Stimulated activated CD4-positive, alpha-beta T cell treated with anti-CD3 and anti-CD28 coated beads, Interleukin-1b, Interleukin-23, amount 100 ng/mL, for 1 hour (primary cell): ENCODE measurements around the gene FTH1.

Experiments used
- DNase-seq, 2 donors: peaks; one replicate each; pipeline ENCODE4 v3.0.0-alpha.2; 2020; ENCODE audit warnings: low read depth in 2 of 2

FTH1 gene

DNA sequence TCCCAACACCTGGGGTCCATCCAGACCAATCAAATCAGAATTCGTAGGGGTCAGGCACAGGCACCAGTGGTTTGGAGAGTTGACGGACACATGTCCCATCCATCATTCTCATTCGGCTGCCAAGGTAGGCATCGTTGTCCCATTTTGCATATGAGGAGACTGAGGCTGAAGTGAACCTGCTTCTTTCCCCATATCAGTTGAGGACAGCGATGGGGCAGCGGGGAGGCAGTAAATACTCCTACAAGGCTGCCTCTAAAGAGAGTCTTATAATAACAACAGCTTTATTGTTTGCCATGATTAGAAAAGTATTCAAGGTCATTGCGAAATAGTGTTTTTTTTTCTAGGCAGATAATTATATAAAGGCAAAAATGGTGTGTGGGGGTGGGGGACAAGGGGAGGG is 18.9 kb downstream of the FTH1 start:
- no peak for DNase-seq

DNA sequence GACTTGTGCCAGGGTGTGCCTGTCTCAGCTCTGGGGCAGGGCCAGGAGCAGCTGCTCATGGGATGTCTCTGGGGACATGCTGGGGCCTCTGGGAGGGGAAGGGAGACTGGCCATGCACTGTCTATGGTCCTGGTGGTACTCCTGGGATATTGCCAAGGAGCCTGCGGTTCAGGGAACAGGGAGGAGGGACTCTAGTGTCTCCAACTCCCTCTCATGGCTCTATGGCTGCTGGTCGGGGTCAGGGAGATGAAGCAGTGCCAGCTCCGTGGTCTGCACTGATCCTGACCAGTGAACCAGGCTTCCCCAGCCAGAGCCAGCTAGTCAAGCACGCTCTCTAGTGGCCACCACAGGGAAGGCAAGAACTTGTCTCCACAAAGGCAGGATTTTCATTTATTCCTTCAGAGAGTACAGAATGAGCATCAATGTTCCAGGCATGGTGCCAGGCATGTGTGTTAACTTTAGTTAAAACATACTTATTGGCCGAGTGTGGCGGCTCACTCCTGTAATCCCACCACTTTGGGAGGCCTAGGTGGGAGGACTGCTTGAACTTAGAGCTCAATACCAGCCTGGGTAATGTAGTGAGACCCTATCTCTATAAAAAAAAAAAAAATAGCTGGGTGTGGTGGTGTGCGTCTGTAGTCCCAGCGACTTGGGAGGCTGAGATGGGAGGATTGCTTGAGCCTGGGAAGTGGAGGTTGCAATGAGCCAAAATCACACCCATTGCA is 19.8 kb downstream of the FTH1 start:
- peak; percentile 23 to 37 for DNase-seq

DNA sequence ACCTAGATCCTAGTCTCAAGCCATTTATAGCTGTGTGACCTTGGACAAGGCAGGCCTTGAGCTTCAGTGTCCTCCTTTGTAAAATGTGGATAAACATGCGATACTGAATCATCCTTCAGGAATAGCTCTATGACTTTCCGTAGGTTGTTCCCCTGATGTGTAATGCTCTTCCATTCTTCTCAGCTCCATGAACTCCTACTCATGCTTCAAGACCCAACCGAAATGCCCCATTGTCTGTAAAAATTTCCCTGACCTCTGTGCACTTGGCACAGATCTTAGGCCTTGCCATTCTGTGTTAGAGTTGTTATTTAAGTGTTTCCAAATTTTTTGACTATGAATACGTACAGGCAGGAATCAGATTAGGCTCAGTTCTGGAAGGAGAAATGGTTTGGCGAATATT is 20.5 kb downstream of the FTH1 start:
- DNase-seq: no peak

DNA sequence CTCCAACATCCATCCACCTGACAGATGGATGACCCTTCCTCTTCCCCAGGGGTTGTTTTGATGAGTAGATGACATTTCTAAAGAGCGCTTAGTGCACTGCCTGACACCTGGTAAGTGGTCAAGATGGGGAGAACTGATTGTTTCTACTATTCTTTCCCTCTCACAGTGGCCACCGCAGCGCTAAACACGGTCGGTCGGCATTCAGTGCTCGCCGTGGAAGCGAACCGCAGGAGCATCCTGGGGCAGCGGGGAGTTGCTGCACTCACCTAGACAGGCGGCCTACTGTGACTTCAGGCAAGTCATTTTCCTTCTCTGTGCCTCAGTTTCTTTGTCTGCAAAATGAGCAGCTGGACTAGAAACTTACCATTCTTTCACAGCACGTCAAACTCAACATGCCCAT is 22.2 kb downstream of the FTH1 start:
- DNase-seq: no peak

DNA sequence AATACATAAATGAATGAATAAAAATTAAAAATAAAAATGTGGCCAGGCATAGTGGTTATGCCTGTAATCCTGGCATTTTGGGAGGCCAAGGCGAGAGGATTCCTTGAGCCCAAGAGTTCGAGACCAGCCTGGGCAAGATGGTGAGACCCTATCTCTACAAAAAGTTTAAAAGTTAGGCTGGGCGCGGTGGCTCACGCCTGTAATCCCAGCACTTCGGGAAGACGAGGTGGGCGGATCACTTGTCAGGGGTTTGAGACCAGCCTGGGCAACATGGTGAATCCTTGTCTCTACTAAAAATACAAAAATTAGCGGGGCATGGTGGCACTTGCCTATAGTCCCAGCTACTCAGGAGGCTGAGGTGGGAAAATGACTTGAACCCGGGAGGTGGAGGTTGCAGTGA is 27.0 kb downstream of the FTH1 start:
- DNase-seq: no peak

DNA sequence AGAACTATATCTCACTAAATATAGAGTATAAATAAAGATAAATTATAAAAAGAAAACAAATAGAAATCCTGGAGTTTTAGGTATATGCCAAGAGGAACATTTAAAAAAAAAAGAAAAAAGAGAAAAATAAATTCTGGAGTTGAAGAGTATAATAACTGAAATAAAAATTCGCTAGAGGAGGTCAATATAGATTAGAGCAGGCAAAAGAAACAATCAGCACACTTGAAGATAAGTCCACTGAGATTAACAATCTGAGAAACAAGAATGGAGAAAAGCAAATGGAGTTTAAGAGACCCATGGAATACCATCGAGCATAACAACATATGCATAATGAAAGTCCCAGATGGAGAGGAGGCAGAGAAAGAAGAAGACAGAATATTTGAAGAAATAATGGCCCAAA is 31.6 kb downstream of the FTH1 start:
- no peak for DNase-seq

DNA sequence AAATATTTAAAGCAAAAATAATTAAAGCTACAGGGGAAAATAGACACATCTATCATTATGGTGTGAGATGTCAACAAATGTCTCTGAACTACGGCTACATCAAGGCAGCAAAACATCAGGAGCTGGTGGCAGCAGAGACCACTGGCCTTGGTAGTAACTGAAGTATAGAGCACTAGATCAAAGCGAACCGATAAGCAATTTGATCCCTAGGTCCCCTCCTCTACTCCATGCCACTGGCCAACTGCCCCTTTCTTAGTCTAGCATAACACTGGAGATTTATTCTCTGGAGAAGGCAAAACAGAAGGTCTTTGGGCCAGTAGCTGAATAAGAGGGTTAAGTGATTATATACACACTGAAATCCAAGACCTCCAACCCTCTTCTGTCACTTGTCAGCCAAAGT is 36.5 kb downstream of the FTH1 start:
- no peak for DNase-seq

DNA sequence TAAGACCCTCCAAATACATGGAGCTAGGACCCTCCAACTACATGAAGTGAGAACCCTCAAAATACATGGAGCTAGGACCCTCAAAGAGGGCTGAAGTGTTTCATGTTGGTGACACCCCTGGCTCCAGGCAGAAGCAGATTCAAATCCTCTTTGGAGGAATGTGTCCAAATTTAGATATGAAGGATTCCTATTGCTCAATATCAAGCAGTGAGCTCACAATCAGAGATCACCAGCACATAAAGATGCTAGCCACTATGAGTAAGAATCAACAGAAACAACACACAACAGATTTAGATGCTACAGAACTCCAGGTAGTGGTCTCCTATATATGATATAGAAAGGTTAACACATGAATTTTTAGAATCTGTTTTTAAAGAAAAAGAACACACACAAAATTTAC is 38.8 kb downstream of the FTH1 start:
- DNase-seq: no peak

DNA sequence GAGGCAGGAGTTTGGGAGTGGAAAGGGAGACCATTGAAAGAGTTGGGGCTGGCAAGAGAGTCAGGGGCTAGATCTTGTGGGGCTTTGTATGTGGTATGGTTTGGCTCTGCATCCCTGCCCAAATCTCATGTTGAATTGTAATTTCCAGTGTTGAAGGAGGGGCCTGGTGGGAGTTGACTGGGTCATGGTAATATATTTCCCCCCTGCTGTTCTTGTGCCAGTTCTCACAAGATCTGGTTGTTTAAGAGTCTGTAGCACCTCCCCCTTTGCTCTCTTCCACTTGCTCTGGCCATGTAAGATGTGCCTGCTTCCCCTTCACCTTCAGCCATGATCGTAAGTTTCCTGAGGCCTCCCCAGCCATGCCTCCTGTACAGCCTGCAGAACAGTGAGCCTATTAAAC is 39.9 kb downstream of the FTH1 start:
- no peak for DNase-seq

DNA sequence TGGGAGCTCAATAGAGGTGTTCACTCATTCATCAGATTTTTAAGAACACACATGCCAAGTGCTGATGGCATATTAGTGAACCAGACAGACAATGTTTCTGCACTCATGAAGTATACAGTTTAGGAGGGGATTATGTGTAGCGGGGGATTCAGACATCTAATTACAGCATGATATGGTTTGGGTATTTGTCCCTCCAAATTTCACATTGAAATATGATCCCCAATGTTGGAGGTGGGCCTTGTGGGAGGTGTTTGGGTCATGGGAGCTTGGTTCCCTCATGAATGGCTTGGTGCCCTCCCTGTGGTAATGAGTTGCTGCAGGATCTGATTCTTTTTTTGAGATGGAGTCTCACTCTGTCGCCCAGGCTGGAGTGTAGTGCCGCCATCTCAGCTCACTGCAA is 41.2 kb downstream of the FTH1 start:
- DNase-seq: no peak

DNA sequence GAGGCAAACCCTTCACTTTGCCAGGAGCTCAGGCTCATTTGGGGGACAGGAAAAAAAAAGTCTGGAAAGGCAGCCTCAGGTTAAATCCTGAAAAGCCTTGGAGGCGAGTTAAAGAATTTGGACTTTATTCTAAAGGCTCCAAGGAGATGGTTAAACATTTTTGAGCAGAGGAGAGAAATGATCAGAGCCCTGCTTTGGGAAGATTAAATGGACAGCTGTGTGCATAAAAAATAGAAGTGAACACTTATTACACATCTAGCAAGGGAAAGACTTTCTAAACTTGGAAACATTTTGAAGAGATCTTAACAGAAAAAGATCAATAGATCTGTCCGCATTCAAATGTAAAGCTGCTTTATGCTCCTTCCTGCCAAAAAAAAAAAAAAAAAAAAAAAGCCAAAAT is 41.7 kb downstream of the FTH1 start:
- DNase-seq: no peak

DNA sequence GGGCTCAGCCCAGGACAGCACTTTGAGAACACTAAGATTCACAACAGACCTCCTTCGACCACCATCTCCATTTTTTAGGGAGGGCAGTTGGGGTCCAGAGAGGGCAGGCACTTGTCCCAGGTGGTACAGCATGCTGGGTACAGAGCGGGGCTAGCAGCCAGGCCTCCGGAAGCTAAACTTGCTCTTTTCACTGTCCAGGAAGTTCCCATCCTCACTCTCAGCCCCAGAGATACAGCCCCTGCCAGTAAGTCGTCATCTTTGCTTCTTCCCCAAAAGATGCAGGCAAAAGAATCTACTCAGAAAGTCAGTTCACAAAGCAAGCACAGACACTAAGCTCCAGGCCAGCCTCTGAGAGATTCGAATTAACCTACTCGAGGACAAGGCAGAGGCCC is 43.4 kb downstream of the FTH1 start:
- DNase-seq: no peak

DNA sequence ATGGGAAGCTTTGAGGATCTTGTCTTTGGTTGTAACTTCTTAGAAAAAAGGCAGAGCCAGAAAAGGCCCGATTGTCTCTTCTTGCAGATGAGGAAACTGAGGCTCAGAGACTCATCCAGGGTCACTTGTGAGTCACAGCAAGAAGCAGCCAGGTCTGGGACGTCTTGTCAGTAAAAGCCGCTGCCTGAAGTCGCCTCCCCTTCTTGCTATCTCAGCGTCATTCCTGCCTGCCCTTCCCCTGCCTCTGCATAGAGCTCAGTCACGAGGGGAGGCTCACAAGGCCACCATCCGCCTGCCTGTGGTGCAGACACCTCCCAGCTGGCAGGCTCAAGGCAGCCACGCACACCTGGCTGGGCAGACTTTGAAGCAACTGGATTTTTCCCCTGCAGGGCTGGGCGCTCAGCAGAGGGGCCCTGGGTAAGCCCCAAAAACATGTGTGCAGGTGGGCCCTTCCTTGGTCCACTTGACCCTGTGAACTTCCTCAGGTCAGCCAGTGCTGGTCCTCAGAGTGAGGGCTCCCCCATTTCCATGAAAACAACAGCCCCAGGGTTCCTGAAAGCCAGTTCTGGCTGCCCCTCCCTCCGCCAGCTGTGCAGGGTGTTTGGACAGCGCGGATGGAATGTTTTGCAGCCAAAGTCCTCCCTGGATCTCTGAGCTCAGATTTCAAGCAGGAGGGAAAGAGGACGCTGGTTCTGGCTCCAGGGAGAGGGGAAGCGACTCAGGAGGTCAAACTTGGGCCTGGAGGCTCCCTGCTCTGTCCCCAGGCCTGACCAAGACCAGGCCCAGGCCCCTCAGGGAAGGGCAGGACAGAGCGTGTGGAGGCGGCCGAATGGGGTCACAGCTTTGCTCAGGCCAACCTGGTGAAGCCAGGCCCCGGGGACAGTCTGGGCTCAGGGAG is 44.0 kb downstream of the FTH1 start:
- DNase-seq: no peak

DNA sequence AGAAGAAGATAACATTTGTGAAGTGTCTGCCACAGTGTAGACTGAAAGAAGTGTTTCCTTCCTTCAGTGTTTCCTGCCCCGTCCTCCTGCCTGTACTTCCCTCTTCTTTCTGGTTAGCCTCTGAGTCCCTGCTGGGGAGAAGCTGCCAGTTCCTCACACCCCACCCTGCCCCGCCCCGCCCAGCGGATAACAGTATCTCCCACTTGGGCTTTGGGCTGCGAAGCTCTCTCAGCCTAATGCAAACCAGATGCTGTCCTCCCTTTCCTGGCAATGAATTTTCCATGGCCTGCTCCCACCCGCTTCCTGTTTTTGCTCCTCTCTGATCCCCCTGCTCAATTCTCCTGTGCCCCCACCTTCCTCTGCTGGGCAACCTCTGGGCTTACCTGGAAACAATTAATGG is 44.9 kb downstream of the FTH1 start:
- DNase-seq: no peak

DNA sequence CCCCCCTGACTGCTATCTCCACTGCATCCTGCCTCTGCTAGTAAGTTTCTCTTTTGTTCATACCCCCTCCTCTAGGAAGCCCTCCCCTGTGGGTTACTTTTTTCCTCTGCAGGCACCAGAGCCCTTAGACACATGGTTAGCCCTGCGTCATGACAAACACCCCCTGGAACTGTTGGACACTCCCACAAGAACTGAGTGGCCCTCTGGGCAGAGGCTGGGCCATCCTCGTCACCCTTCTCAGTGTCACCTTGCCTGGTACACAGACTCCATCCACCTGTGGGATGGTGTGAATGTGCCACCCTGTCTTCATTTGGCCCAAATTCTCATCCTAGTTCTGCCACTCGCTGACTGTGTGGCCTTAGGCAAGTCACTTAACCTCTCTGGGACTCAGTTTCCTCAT is 46.0 kb downstream of the FTH1 start:
- no peak for DNase-seq

DNA sequence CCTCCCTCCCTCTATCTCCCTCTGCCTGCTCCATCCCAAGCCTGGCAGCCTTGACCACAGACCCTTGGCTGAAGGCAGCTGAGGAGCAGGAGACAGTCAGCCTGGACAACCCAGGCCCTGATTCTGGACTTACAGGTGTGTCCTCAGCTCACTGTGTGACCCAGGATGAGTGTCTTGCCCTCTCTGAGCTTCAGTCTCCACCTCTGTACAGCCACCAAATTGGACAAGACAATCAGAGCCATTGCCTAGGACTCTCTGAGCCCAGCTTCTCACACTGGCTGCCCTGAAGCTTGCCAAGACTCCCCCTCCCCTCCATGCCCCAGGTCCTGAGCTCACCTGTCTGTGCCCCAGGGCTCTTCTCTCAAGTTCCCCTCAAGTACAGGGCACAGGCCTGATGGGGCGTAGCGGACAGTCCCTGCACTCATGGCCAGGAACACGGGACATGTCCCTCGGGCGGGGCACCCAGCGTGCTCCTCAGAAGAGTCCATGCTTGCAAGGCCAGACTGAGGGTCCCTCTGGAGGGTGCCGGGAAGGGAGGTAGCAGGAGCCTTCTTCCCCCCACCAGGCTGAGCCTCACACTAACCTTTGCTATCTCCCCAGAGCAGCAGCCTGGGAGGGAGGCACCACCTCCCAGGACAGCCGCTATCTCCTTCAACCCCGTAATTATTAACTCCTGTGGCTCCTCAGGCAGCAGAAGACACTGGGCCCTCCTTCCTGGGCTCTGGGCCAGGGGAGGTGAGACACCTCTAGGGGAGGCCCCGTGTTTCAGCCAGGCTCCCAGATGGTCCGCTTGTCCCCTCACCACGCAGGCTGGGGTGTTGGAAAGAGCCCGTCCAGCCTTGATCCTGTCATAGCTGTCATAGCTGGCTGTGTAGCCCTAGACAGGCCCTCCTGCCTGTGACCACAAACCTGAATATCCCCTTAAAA is 47.5 kb downstream of the FTH1 start:
- DNase-seq: no peak

DNA sequence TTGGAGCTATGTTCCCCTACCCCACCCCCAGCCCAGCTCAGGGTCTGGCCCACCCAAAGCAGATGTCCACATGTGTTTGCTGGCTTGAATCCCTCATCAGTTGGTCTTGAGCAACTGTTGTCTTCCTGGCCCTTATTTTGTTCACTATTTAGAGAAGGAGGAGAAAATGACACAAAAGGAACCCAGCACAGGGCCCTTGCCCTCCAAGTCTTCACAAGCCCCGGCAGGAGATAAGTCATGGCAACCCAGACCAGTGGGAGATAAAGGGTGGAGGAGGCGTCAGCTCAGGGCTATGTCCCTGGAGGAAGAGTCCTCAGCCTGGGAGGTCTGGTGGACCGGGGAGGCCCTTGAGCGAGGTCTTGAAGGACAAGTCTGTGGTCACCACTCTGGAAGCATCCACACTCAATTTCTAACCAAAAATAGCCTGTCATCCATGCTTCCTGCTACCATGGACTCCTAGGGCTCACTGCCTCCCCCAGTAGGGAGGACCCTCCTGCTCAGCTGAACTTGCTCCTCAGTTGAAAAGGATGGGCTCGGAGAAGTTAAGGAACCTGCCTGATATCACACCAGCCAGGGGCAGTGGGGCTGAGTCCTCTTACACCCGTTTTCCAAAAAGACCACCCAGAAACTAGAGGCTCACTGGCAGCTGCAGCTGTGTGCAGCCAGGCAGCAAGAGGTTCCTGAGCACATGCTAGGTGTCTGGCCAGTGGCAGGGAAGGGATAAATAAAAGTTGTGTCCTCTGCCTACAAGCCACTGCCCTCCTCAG is 48.3 kb downstream of the FTH1 start:
- no peak for DNase-seq

DNA sequence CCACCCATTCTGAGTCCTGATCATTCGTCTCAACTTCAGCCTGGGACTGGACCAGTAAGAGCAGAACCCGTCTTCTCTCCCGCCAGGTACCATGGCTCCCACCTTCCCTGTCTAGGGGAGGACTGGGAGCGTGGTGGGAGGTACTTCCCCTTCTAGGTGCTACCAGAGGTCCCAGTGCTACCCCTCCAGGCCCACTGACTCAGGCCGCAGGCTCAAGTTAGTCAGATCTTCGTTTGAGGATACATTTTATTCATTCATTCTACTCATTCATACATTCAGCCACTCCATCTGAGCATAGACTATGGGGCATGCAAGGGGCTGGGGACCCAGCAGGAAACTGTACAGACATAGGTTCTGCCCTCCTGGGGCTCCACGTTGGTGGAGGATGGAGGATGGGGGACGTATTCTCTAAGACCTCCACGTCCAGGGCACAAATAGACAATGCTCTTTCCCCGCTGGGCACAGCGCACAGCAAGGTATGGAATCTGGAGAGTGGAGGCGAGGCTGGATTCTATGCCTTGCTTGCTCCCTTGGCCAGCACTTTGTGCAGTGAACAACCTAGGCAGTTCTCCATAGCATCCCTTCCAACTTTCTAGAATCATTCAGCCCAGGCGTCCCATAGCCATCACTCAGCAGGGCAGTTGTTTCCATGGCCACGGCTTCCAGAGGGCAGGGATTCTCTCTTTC is 49.0 kb downstream of the FTH1 start:
- no peak for DNase-seq

DNA sequence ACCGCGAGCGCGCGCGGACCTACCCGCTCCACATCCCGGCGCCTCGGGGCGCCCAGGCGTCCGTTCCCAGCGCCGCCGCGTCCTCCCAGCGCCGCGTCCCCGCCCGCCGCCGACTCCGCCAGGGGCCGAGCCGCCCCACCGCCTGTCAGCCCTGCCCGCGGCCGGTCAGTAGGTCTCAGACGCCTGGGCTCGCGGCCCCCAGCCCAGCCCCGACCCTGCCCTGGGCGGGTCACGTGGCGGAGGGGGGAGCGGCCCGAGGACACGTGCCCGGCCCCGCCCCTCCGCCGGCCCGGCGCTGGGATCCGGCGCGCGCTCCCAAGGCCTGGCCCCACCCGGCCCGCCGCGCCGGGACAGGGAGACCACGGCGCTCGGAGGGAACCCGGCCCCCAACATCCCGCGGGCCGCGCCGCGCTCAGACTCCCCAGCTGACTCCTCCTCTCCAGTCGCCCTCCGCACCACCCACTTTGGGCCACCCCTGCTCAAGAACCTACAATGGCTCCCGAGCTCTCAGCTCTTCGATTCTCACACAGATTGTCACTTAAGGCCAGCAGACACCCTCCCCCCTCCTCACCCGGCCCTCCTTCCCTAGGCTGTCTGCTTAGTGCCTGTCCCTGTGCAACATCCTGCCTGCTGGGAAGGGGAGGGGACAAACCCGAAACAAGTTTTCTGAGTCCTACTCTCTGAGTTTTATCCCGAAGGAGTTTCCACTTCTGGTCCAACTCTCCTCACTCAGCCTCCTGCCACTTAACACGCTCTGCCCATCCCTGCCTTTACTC is 49.9 kb downstream of the FTH1 start, which contains the start of gene RAB3IL1:
Gene RAB3IL1 (minus strand): TSS at position 233 of the 776 bp plus-strand sequence. CDS start 199 bp downstream, at position 34.
- DNase-seq: no peak

DNA sequence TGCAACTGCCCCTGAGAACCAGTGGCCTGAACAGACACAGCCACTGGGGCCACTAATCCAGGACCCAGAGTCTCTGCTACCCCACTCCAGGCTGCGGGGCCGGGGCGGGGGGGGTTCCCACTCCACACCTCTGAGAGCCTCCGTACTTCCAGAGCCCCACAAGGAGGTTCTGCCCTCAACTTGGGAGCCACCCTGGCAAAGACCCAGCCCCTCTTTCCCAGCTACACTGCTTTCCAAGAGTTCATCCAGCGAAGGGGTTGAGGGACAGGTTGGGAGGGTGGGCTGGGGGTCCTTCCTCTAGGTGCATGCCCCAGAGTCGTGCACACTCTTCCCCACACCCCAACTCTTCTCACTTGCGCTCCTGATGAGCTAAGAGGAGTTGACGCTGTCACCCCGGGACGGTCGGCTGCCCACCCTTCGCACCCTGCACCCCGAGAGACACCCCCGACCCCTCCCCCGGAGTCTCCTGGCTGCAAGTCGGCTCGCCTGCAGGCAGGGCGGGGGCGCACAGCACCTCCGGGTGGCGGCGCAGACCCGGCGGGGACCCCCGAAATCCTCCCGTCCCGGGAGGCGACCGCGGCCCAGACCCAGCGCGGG is 50.6 kb downstream of the FTH1 start:
- no peak for DNase-seq
